ENCODE data around the gene BACE2.

Gene BACE2

GRCh38 chr21:41269535-41269934, 101.6 kb downstream of the BACE2 start:
- no peaks in the 10 kb centered on the region for H3K79me2 ChIP-seq (ENCODE audit: insufficient read depth, low read length)

DNA sequence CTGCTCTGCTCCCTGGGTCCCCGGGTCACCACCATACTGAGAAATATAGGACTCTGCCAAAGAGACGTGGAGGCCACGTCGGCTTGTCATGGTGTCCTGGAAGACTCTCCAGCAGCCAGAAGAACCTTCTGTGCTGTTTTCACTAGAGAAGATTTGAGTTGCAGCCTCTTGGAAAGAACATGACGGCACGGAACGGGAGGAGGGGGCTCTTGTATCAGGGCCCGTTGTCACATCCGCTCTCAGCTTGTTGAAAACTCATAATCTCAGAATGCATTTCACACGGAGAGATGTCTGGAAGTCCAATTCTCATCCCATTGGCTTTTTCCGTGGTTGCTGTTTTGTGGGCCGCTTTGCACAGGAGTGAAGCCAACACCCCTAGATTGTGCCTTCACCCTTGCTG, 109.2 kb downstream of the BACE2 start:
- Histone ChIP-seq H3K9ac (ENCODE audit: low read depth, low read length) (no peak overlapping the region), H3K4me3 (ENCODE audit: low read depth in 1 of 2, low read length in 2 of 2) (no peak overlapping the region), H3K27me3 (ENCODE audit: insufficient read depth, low read length, poor library complexity) (no peaks in the 10 kb centered on the region), H4K20me1 (ENCODE audit: insufficient read depth, low read length) (no peaks in the 10 kb centered on the region), H3K4me2 (ENCODE audit: insufficient read depth, low read length) (no peak overlapping the region), H3K9me3 (ENCODE audit: insufficient read depth, low read length, severe bottlenecking) (no peaks in the 10 kb centered on the region), H3K79me2 (ENCODE audit: insufficient read depth, low read length) (no peaks in the 10 kb centered on the region), H2AFZ (ENCODE audit: low read depth, low read length) (no peak overlapping the region), H3K36me3 (ENCODE audit: insufficient read depth, low read length) (no peaks in the 10 kb centered on the region), H3K27ac (ENCODE audit: low read length) (no peak overlapping the region), H3K4me1 (ENCODE audit: insufficient read depth, low read length) (no peaks in the 10 kb centered on the region)
- ATAC-seq (ENCODE audit: insufficient read depth, low read depth) (no peak), DNase-seq (no peak)
- TF ChIP-seq EZH2 (IDR thresholded peaks at IDR 0.05; ENCODE audit: borderline replicate concordance, low read depth, low read length, severe bottlenecking) (no peak), CTCF (IDR thresholded peaks at IDR 0.05; ENCODE audit: borderline replicate concordance, extremely low read depth, low read length, poor library complexity, severe bottlenecking) (no peak)

More at GRCh38 chr21:41269535-41269934, 101.6 kb downstream of the BACE2 start:
- no peak overlapping the region for H2AFZ ChIP-seq (ENCODE audit: low read depth, low read length)
- TF ChIP-seq EZH2 (IDR thresholded peaks at IDR 0.05; ENCODE audit: borderline replicate concordance, low read depth, low read length, severe bottlenecking) (no peak), CTCF (IDR thresholded peaks at IDR 0.05; ENCODE audit: borderline replicate concordance, extremely low read depth, low read length, poor library complexity, severe bottlenecking) (no peak)
- ATAC-seq (ENCODE audit: insufficient read depth, low read depth) (no peak), DNase-seq (no peak)
- no peaks in the 10 kb centered on the region for H3K36me3 ChIP-seq (ENCODE audit: insufficient read depth, low read length)
- H3K4me1 ChIP-seq (ENCODE audit: insufficient read depth, low read length): no peaks in the 10 kb centered on the region
- no peaks in the 10 kb centered on the region for H3K9me3 ChIP-seq (ENCODE audit: insufficient read depth, low read length, severe bottlenecking)
- no peak overlapping the region for H3K9ac ChIP-seq (ENCODE audit: low read depth, low read length)
- no peak overlapping the region for H3K27ac ChIP-seq (ENCODE audit: low read length)
- H4K20me1 ChIP-seq (ENCODE audit: insufficient read depth, low read length): no peaks in the 10 kb centered on the region
- no peak overlapping the region for H3K4me2 ChIP-seq (ENCODE audit: insufficient read depth, low read length)
- no peaks in the 10 kb centered on the region for H3K27me3 ChIP-seq (ENCODE audit: insufficient read depth, low read length, poor library complexity)
- no peak overlapping the region for H3K4me3 ChIP-seq (ENCODE audit: low read depth in 1 of 2, low read length in 2 of 2)

GRCh38 chr21:41277846-41278245, 109.9 kb downstream of the BACE2 start:
- H3K4me1 ChIP-seq (ENCODE audit: insufficient read depth, low read length): no peaks in the 10 kb centered on the region
- DNase-seq (no peak), ATAC-seq (ENCODE audit: insufficient read depth, low read depth) (no peak)
- H3K27me3 ChIP-seq (ENCODE audit: insufficient read depth, low read length, poor library complexity): peaks cover 3% of the 10 kb centered on the region
- no peaks in the 10 kb centered on the region for H3K36me3 ChIP-seq (ENCODE audit: insufficient read depth, low read length)
- H3K9me3 ChIP-seq (ENCODE audit: insufficient read depth, low read length, severe bottlenecking): no peaks in the 10 kb centered on the region
- no peaks in the 10 kb centered on the region for H3K79me2 ChIP-seq (ENCODE audit: insufficient read depth, low read length)
- no peak overlapping the region for H3K4me3 ChIP-seq (ENCODE audit: low read depth in 1 of 2, low read length in 2 of 2)
- no peak overlapping the region for H3K4me2 ChIP-seq (ENCODE audit: insufficient read depth, low read length)
- H3K27ac ChIP-seq (ENCODE audit: low read length): no peak overlapping the region
- TF ChIP-seq EZH2 (IDR thresholded peaks at IDR 0.05; ENCODE audit: borderline replicate concordance, low read depth, low read length, severe bottlenecking) (no peak), CTCF (IDR thresholded peaks at IDR 0.05; ENCODE audit: borderline replicate concordance, extremely low read depth, low read length, poor library complexity, severe bottlenecking) (no peak)
- H2AFZ ChIP-seq (ENCODE audit: low read depth, low read length): no peak overlapping the region
- H4K20me1 ChIP-seq (ENCODE audit: insufficient read depth, low read length): no peaks in the 10 kb centered on the region
- no peak overlapping the region for H3K9ac ChIP-seq (ENCODE audit: low read depth, low read length)
